B cell (primary cell): ENCODE results near the gene PRR14L. TPM values are rescaled to one million over a fixed set of nuclear protein-coding genes. Genes with fewer than 3 reads are reported as not detected.

Experiments used
- ATAC-seq: fragments of 200-7000 bp; cut with Tn5 transposase; one replicate; pipeline ENCODE4 v1.10.0; 2021; ENCODE audit warnings: low read depth, mild to moderate bottlenecking, moderate number of reproducible peaks, moderate library complexity
- CTCF ChIA-PET: fragments of 350-600 bp; sonication (Branson Sonifier 250); formaldehyde crosslinking; loops from one replicate; lab custom pipeline; 2021; ENCODE audit warnings: antibody characterized with exemption, inconsistent platforms; lab: Charles Lee
- POLR2A ChIA-PET: fragments of 350-600 bp; sonication (Branson Sonifier 250); formaldehyde crosslinking; loops from one replicate; lab custom pipeline; 2021; ENCODE audit warnings: antibody characterized with exemption; lab: Charles Lee
- DNase-seq: peaks from one replicate; pipeline ENCODE4 v3.0.0; 2013
- H2AFZ ChIP-seq: 2 replicates; pipeline ENCODE4 v1.6.1; 2012; ENCODE audit warnings: mild to moderate bottlenecking, low read depth, low read length; ENCODE audit not compliant: insufficient read depth, poor library complexity, severe bottlenecking
- H3K27ac ChIP-seq, 2 donors: 1 replicate in 1 of 2; 2 replicates in 1 of 2; pipeline ENCODE4 v1.5.1; 2012 to 2013; ENCODE audit warnings: low read length in 2 of 2, mild to moderate bottlenecking in 2 of 2, moderate library complexity in 1 of 2
- H3K27me3 ChIP-seq, 4 experiments: fragments of 200-600 bp in 1 of 4; sonication (generic) in 1 of 4; replicated peaks in 1 of 4; 1 replicate in 2 of 4; 2 replicates in 2 of 4; pipeline versions ENCODE4 v1.6.1 to v1.7.0; 2013 to 2016; ENCODE audit warnings: low read length in 3 of 4, mild to moderate bottlenecking in 2 of 4, mixed read lengths in 1 of 4, moderate library complexity in 1 of 4; ENCODE audit not compliant: insufficient read depth in 4 of 4, control insufficient read depth in 3 of 4; ENCODE audit errors: control extremely low read depth in 1 of 4
- H3K36me3 ChIP-seq, 2 experiments: replicated peaks in 1 of 2; 1 replicate in 1 of 2; 2 replicates in 1 of 2; pipeline versions ENCODE4 v1.6.1 to v1.7.1; 2013; ENCODE audit warnings: low read length in 1 of 2; ENCODE audit not compliant: insufficient read depth in 2 of 2, control insufficient read depth in 1 of 2; ENCODE audit errors: control extremely low read depth in 1 of 2, extremely low read depth in 1 of 2
- H3K4me1 ChIP-seq, 2 donors: fragments of 200-600 bp in 1 of 2; sonication (generic) in 1 of 2; 1 replicate in 1 of 2; 2 replicates in 1 of 2; pipeline versions ENCODE4 v1.5.1 to v1.6.1; 2013 to 2017; ENCODE audit warnings: low read length in 2 of 2; ENCODE audit not compliant: control insufficient read depth in 2 of 2, insufficient read depth in 2 of 2
- H3K4me2 ChIP-seq: replicated peaks from 2 replicates; pipeline ENCODE3; 2012; ENCODE audit warnings: mild to moderate bottlenecking, low read depth, low read length; ENCODE audit not compliant: poor library complexity, severe bottlenecking
- H3K4me3 ChIP-seq, 5 experiments: fragments of 200-600 bp in 1 of 5; sonication (generic) in 1 of 5; 1 replicate in 3 of 5; 2 replicates in 2 of 5; pipeline versions ENCODE4 v1.5.1 to v1.7.0; 2011 to 2016; ENCODE audit warnings: low read length in 4 of 5, mild to moderate bottlenecking in 4 of 5, low read depth in 2 of 5, control low read depth in 1 of 5, moderate library complexity in 1 of 5; ENCODE audit not compliant: insufficient read depth in 1 of 5; ENCODE audit errors: control extremely low read depth in 1 of 5, extremely low read depth in 1 of 5
- H3K79me2 ChIP-seq: fragments of 200-600 bp; sonication (generic); one replicate; pipeline ENCODE4 v1.6.0; 2016; ENCODE audit warnings: low read length; ENCODE audit not compliant: control insufficient read depth, insufficient read depth
- H3K9ac ChIP-seq: fragments of 200-600 bp; sonication (generic); 2 replicates; pipeline ENCODE4 v1.6.1; 2017; ENCODE audit warnings: mild to moderate bottlenecking, low read length, moderate library complexity
- H3K9me3 ChIP-seq, 3 donors: one replicate each; pipeline versions ENCODE4 v1.6.1 to v1.7.1; 2013; ENCODE audit warnings: low read length in 2 of 3; ENCODE audit not compliant: control insufficient read depth in 2 of 3, insufficient read depth in 1 of 3; ENCODE audit errors: control extremely low read depth in 1 of 3
- H4K20me1 ChIP-seq: 2 replicates; pipeline ENCODE4 v1.6.0; 2012; ENCODE audit warnings: mild to moderate bottlenecking, low read length; ENCODE audit not compliant: insufficient read depth, control insufficient read depth, poor library complexity, severe bottlenecking
- H3K27ac Mint-ChIP-seq: one replicate; pipeline ENCODE4 v1.8.0; 2021; ENCODE audit warnings: mixed read lengths
- H3K27me3 Mint-ChIP-seq: one replicate; pipeline ENCODE4 v1.8.0; 2021; ENCODE audit warnings: mixed read lengths
- H3K4me1 Mint-ChIP-seq: one replicate; pipeline ENCODE4 v1.8.0; 2021; ENCODE audit warnings: mixed read lengths
- H3K4me3 Mint-ChIP-seq: one replicate; pipeline ENCODE4 v1.8.0; 2021; ENCODE audit warnings: mixed read lengths
- H3K9me3 Mint-ChIP-seq: one replicate; pipeline ENCODE4 v1.8.0; 2022; ENCODE audit warnings: mixed read lengths; ENCODE audit not compliant: insufficient read depth
- EZH2 ChIP-seq: IDR thresholded peaks from 2 replicates; pipeline ENCODE4 v1.6.1; 2012; ENCODE audit warnings: borderline replicate concordance, low read depth, mild to moderate bottlenecking, moderate library complexity, low read length; ENCODE audit not compliant: insufficient read depth, poor library complexity, severe bottlenecking
- WGBS: methylation state at CpG from one replicate; pipeline ENCODE4 v1.1.5; 2013; ENCODE audit warnings: missing lambda C conversion rate; ENCODE audit not compliant: insufficient coverage; 5-methylcytosine and 5-hydroxymethylcytosine counted together
- intact Hi-C: fragments of 100-400 bp; cut with micrococcal nuclease; formaldehyde crosslinking; loops from one replicate; pipeline ENCODE4 v1.10.0; 2022
- polyA plus RNA-seq: library from polyadenylated mRNA; depleted of rRNA; stranded (reverse); fragments of >200 nt; gene quantifications from 2 replicates; pipeline ENCODE4 v1.2.3, GENCODE V29; 2012
- total RNA-seq, 2 donors: library from RNA; stranded (reverse); fragments of 120-200 nt in 1 of 2; gene quantifications; 1 replicate in 1 of 2; 2 replicates in 1 of 2; pipeline versions ENCODE4 v1.2.3 to v1.2.4, GENCODE V29; 2013 to 2022
- TF ChIP-seq, protein P1 (sequence below): fragments of 200-600 bp; IDR thresholded peaks from one replicate; pipeline ENCODE4 v1.8.0; 2022; ENCODE audit warnings: antibody characterized with exemption, mild to moderate bottlenecking

Gene PRR14L
- total and polyA plus RNA-seq, 2 donors (not counting 1 experiment from before 2014, with no cell fraction given): 8.5 to 69.6 TPM

DNA sequence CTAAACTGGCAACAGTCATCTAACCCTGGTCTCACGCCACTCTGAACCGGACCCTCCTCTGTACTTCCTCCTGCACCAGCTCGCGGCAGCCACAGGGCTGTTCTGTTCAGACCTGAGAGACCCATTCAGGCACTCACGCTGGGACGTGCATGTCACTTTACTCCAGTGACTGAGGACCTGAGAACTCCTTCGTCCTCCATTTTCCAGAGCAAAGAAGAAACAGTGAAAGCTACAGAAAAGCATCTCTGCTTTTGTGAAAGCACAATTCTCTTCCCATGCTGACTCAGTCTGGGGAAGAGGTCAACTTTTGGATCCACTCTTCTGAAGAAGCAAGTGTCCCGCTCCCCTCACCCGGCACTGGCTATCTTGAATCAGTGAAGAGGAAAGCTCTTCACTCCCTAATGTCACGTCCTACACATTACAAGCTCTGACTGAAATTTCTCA lies 112.5 kb downstream of the PRR14L start:
- Histone ChIP-seq H3K79me2 (peaks cover 58% of the 10 kb centered on the region), H4K20me1 (peaks cover 39% of the 10 kb centered on the region), H3K4me3 (peak overlapping the region in 4 of 5 experiments; percentile 28 to 84 (median 50)), H3K27me3 (no peaks in the 10 kb centered on the region), H2AFZ (peak overlapping the region; percentile 58), H3K9ac (peak overlapping the region; percentile 44), H3K27ac (peak overlapping the region; percentile 64 to 86), H3K4me1 (peaks cover 31 to 46% of the 10 kb centered on the region in 2 donors), H3K4me2 (peak overlapping the region; percentile 93), H3K36me3 (peaks cover 0 to 7% of the 10 kb centered on the region in 2 experiments), H3K9me3 (no peaks in the 10 kb centered on the region)
- peak; percentile 72 for DNase-seq
- peak overlapping the region; percentile 90 for H3K4me3 Mint-ChIP-seq
- H3K4me1 Mint-ChIP-seq: peaks cover 53% of the 10 kb centered on the region
- CTCF ChIA-PET: interaction anchor here (0.6 to 7.8 kb wide), 15 partner anchors 9 to 310 kb away, joined by 3 to 58 read pairs (median 4); partner anchors contain the start of gene PISD
- H3K9me3 Mint-ChIP-seq: no peaks in the 10 kb centered on the region
- ATAC-seq: peak; percentile 67
- H3K27ac Mint-ChIP-seq: peak overlapping the region; percentile 92
- POLR2A ChIA-PET: interaction anchor here (0.6 kb wide), 1 partner anchor 1002 kb away, joined by 3 read pairs; no protein-coding TSS in a partner anchor
- no peaks in the 10 kb centered on the region for H3K27me3 Mint-ChIP-seq
- intact Hi-C loops: loop anchor here (10.0 kb wide), 2 partner anchors 673 to 1213 kb away; partner anchors contain the start of genes MORC2, MTFP1 and TUG1
- no peak for TF ChIP-seq EZH2
- TF ChIP-seq, protein P1, sequence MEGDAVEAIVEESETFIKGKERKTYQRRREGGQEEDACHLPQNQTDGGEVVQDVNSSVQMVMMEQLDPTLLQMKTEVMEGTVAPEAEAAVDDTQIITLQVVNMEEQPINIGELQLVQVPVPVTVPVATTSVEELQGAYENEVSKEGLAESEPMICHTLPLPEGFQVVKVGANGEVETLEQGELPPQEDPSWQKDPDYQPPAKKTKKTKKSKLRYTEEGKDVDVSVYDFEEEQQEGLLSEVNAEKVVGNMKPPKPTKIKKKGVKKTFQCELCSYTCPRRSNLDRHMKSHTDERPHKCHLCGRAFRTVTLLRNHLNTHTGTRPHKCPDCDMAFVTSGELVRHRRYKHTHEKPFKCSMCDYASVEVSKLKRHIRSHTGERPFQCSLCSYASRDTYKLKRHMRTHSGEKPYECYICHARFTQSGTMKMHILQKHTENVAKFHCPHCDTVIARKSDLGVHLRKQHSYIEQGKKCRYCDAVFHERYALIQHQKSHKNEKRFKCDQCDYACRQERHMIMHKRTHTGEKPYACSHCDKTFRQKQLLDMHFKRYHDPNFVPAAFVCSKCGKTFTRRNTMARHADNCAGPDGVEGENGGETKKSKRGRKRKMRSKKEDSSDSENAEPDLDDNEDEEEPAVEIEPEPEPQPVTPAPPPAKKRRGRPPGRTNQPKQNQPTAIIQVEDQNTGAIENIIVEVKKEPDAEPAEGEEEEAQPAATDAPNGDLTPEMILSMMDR: no peak
- 7% methylated on average over 7 of the region's 10 CpGs for WGBS

DNA sequence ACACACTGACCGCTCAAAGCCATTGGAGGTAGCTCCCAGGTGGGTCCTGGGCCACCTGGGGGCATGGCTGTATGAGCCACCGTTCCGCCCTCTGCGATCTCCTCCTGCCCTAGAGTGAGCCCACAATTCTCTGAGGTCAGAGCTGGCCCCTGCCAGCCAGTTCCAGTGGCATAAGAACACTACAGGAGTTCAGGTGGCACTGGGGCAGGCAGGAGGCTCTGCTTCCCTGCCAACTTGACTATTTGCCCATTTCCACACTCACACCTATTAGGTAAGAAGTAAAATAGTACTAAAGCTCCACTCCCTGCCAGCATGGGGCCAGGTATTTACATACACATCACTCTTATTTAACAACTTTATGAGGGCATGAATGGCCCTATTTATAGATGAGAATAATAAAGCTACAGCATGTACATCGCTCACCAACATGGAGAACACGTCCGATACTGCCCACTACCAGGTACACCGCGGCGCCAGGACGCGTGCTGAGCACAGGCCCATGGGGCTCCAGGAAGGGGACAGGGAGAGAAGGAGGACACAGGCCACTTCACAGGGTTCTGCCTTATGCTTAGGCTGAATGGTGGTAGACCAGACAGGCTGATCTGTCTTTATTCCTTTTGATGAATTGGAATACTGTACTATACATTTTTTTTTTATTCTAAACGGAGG lies 114.2 kb downstream of the PRR14L start:
- no peak for ATAC-seq
- no peak overlapping the region for H3K4me2 ChIP-seq
- intact Hi-C loops: loop anchor here (10.0 kb wide), 2 partner anchors 671 to 1211 kb away; partner anchors contain the start of genes MORC2, MTFP1 and TUG1

More for the DNA sequence above, 114.2 kb downstream of the PRR14L start:
- no peaks in the 10 kb centered on the region for H3K9me3 ChIP-seq
- H3K4me1 Mint-ChIP-seq: peaks cover 64% of the 10 kb centered on the region
- H3K9me3 Mint-ChIP-seq: no peaks in the 10 kb centered on the region
- H3K36me3 ChIP-seq: no peaks in the 10 kb centered on the region
- WGBS: 95% methylated on average over 13 of the region's 13 CpGs
- no peak overlapping the region for H3K27ac ChIP-seq
- no peaks in the 10 kb centered on the region for H3K27me3 ChIP-seq
- no peak overlapping the region for H2AFZ ChIP-seq
- CTCF ChIA-PET: interaction anchor here (0.6 to 7.8 kb wide), 7 partner anchors 41 to 313 kb away, joined by 3 to 58 read pairs (median 4); no protein-coding TSS in a partner anchor
- POLR2A ChIA-PET: interaction anchor here (1.0 kb wide), 1 partner anchor 26 kb away, joined by 4 read pairs; the partner anchor contains the start of gene PISD
- H3K4me3 ChIP-seq: no peak overlapping the region
- TF ChIP-seq EZH2: no peak
- TF ChIP-seq, protein P1: no peak
- H4K20me1 ChIP-seq: peaks cover 33% of the 10 kb centered on the region
- no peak overlapping the region for H3K9ac ChIP-seq
- H3K27me3 Mint-ChIP-seq: no peaks in the 10 kb centered on the region
- H3K4me1 ChIP-seq: peaks cover 41 to 55% of the 10 kb centered on the region in 2 donors
- no peak for DNase-seq
- H3K79me2 ChIP-seq: peaks cover 43% of the 10 kb centered on the region
- peak overlapping the region; percentile 83 for H3K27ac Mint-ChIP-seq
- H3K4me3 Mint-ChIP-seq: no peak overlapping the region
